Measurements from ENCODE around the gene CAMTA1. TPM values are rescaled to one million over a fixed set of nuclear protein-coding genes. Genes with fewer than 3 reads are reported as not detected.

CAMTA1 gene
- total RNA-seq, 1 experiment from 2014 or later, result 60.0 TPM

GRCh38 chr1:7778133-7778628, 992.9 kb downstream of the CAMTA1 start:
- Histone ChIP-seq H3K4me1 (peaks cover 7% of the 10 kb centered on the region), H3K27me3 (replicated peaks; ENCODE audit: control insufficient read depth, insufficient read depth, low read length) (no peaks in the 10 kb centered on the region), H3K9me3 (no peaks in the 10 kb centered on the region), H3K36me3 (ENCODE audit: control insufficient read depth, insufficient read depth, low read length) (no peaks in the 10 kb centered on the region; the same call in 1 of the 2 replicates), H3K4me3 (ENCODE audit: low read depth, low read length) (no peak overlapping the region)
- no TSS peak for BruUV-seq (replicated peaks)
- Mint-ChIP-seq H3K4me1 (ENCODE audit: low read depth, unreplicated experiment) (peaks cover 13% of the 10 kb centered on the region), H3K9me3 (ENCODE audit: unreplicated experiment) (no peaks in the 10 kb centered on the region), H3K27ac (ENCODE audit: unreplicated experiment) (no peak overlapping the region), H3K36me3 (ENCODE audit: insufficient read depth, unreplicated experiment) (peaks cover 43% of the 10 kb centered on the region), H3K4me3 (ENCODE audit: unreplicated experiment) (no peak overlapping the region), H3K27me3 (ENCODE audit: insufficient read depth, unreplicated experiment) (no peaks in the 10 kb centered on the region)
- DNase-seq, result no peak
- CTCF ChIA-PET, result no interaction called here
- POLR2A ChIA-PET, result no interaction called here
- intact Hi-C loops (cut with micrococcal nuclease; ENCODE audit: unreplicated experiment), result no loop called here
- TF ChIP-seq CTCF (IDR thresholded peaks at IDR 0.05; ENCODE audit: insufficient read depth in 1 of 2, low read depth in 1 of 2, low read length in 1 of 2, severe bottlenecking in 1 of 2, unreplicated experiment in 1 of 2), result no peak

DNA sequence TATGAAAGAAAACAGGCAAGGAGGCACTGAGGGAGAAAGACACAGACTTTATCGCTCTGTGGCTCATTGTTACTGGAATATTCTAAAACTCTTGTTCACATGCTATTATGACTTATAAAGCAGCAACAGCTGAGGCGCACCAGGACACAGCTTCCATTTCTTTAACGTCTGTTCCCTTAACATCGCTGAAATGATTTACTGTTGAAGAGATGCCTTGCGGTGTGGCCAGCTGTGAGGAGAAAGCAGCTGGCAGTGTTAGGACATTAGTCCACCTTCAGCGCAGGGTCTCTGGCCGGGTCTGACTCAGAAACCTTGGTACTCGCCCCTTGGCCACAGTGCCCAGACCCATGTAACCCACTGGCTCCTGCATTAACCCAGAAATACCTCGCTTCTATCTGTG, 995.7 kb downstream of the CAMTA1 start:
- Mint-ChIP-seq H3K36me3 (ENCODE audit: insufficient read depth, unreplicated experiment) (peaks cover 42% of the 10 kb centered on the region), H3K27ac (ENCODE audit: unreplicated experiment) (no peak overlapping the region), H3K4me1 (ENCODE audit: low read depth, unreplicated experiment) (peaks cover 18% of the 10 kb centered on the region), H3K9me3 (ENCODE audit: unreplicated experiment) (no peaks in the 10 kb centered on the region), H3K4me3 (ENCODE audit: unreplicated experiment) (no peak overlapping the region), H3K27me3 (ENCODE audit: insufficient read depth, unreplicated experiment) (no peaks in the 10 kb centered on the region)
- CTCF ChIA-PET, result no interaction called here
- Histone ChIP-seq H3K4me3 (ENCODE audit: low read depth, low read length) (no peak overlapping the region), H3K36me3 (ENCODE audit: control insufficient read depth, insufficient read depth, low read length) (no peaks in the 10 kb centered on the region; the same call in 1 of the 2 replicates), H3K9me3 (no peaks in the 10 kb centered on the region), H3K27me3 (replicated peaks; ENCODE audit: control insufficient read depth, insufficient read depth, low read length) (no peaks in the 10 kb centered on the region), H3K4me1 (peaks cover 7% of the 10 kb centered on the region)
- POLR2A ChIA-PET, result no interaction called here
- BruUV-seq (replicated peaks), result TSS peak; percentile 0
- no peak for DNase-seq
- no peak for TF ChIP-seq CTCF (IDR thresholded peaks at IDR 0.05; ENCODE audit: insufficient read depth in 1 of 2, low read depth in 1 of 2, low read length in 1 of 2, severe bottlenecking in 1 of 2, unreplicated experiment in 1 of 2)
- intact Hi-C loops (cut with micrococcal nuclease; ENCODE audit: unreplicated experiment), result no loop called here

DNA sequence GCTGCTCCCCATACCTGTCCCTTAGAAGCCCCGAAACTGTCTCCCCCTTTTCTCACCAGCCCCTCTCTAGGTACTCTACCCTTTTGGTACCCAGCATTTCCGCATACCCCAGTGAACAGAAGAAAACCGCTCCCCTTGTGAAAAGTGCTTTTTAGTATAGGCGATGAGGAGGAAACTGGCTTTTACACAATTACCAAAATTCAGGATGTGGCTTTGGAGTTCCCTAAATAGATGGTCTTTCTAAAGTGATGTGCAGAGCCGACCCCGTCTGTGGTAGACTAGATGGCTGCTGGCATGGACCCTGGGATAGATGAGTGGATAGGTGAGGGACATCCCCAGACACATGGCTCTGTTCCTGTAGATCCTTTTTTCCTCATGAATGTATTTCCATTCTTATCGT, 996.2 kb downstream of the CAMTA1 start:
- H3K27me3 ChIP-seq (replicated peaks; ENCODE audit: control insufficient read depth, insufficient read depth, low read length), result no peaks in the 10 kb centered on the region
- intact Hi-C loops (cut with micrococcal nuclease; ENCODE audit: unreplicated experiment), result no loop called here
- no peak for DNase-seq
- no peak overlapping the region for H3K4me3 ChIP-seq (ENCODE audit: low read depth, low read length)
- POLR2A ChIA-PET, result no interaction called here
- H3K4me3 Mint-ChIP-seq (ENCODE audit: unreplicated experiment), result no peak overlapping the region
- peaks cover 18% of the 10 kb centered on the region for H3K4me1 Mint-ChIP-seq (ENCODE audit: low read depth, unreplicated experiment)
- no peaks in the 10 kb centered on the region for H3K27me3 Mint-ChIP-seq (ENCODE audit: insufficient read depth, unreplicated experiment)
- CTCF ChIA-PET, result interaction anchor here (1.1 kb wide), 1 partner anchor 112 kb away, joined by 3 read pairs; no protein-coding TSS in a partner anchor
- BruUV-seq (replicated peaks), result no TSS peak
- H3K9me3 Mint-ChIP-seq (ENCODE audit: unreplicated experiment), result no peaks in the 10 kb centered on the region
- TF ChIP-seq CTCF (IDR thresholded peaks at IDR 0.05; ENCODE audit: insufficient read depth in 1 of 2, low read depth in 1 of 2, low read length in 1 of 2, severe bottlenecking in 1 of 2, unreplicated experiment in 1 of 2), result no peak
- H3K4me1 ChIP-seq, result peaks cover 7% of the 10 kb centered on the region
- H3K9me3 ChIP-seq, result no peaks in the 10 kb centered on the region
- no peak overlapping the region for H3K27ac Mint-ChIP-seq (ENCODE audit: unreplicated experiment)
- no peaks in the 10 kb centered on the region for H3K36me3 ChIP-seq (ENCODE audit: control insufficient read depth, insufficient read depth, low read length)
- peaks cover 47% of the 10 kb centered on the region for H3K36me3 Mint-ChIP-seq (ENCODE audit: insufficient read depth, unreplicated experiment)
